K562 (cell line): ENCODE data around the gene BRSK1. TPM values are rescaled to one million over a fixed set of nuclear protein-coding genes. Genes with fewer than 3 reads are reported as not detected.

ENCODE experiments used
- ATAC-seq: fragments of 200-7000 bp; cut with Tn5 transposase; 3 replicates; pipeline ENCODE4 v1.9.1; 2020; ENCODE audit warnings: moderate library complexity
- BruUV-seq: library from RNA; stranded (reverse); fragments of 400-500 nt; replicated peaks from 2 replicates; lab custom pipeline; 2021; lab: Mats Ljungman, UMichigan
- CTCF ChIA-PET: fragments of 300-600 bp; formaldehyde crosslinking; extraction: SDS; loops from one replicate; lab custom pipeline; 2021; ENCODE audit warnings: low intra/inter-chr PET ratio; lab: Yijun Ruan, JAX
- POLR2A ChIA-PET: fragments of 300-600, 350-650 bp; sonication (Branson Sonifier 250); formaldehyde crosslinking; extraction: SDS; loops from one replicate; lab custom pipeline; 2021; ENCODE audit warnings: antibody characterized with exemption, inconsistent platforms; lab: Yijun Ruan, JAX
- DNase-seq, 4 experiments: peaks; one replicate each; pipeline versions ENCODE4 v3.0.0 to v3.0.0-alpha.2; 2011 to 2018; ENCODE audit warnings: low spot score in 3 of 4, mixed read lengths in 3 of 4; ENCODE audit errors: extremely low read depth in 1 of 4
- FAIRE-seq: peaks from 2 replicates; lab custom pipeline; 2011; peaks lifted over from hg19 to GRCh38; lab: Jason Lieb, UNC
- H2AFZ ChIP-seq: 2 replicates; pipeline ENCODE4 v1.6.0; 2011; ENCODE audit warnings: low read depth, low read length, control low read depth, inconsistent platforms
- H3K27ac ChIP-seq: fragments of 200-600 bp; 3 replicates; pipeline ENCODE4 v1.8.0; 2011; ENCODE audit warnings: low read depth, mild to moderate bottlenecking, control low read depth, inconsistent platforms, low read length, moderate library complexity, mixed read lengths; ENCODE audit errors: extremely low read depth
- H3K27me3 ChIP-seq, 2 experiments: fragments of 300-600 bp in 1 of 2; 2 replicates in 1 of 2; 3 replicates in 1 of 2; pipeline versions ENCODE4 v1.6.0 to v1.8.0; 2011; ENCODE audit warnings: inconsistent platforms in 2 of 2, low read length in 2 of 2, mild to moderate bottlenecking in 1 of 2, mixed read lengths in 1 of 2, moderate library complexity in 1 of 2; ENCODE audit not compliant: control insufficient read depth in 2 of 2, insufficient read depth in 2 of 2
- H3K36me3 ChIP-seq: fragments of 300-600 bp; 3 replicates; pipeline ENCODE4 v1.8.0; 2011; ENCODE audit warnings: mild to moderate bottlenecking, low read length, inconsistent platforms; ENCODE audit not compliant: control insufficient read depth, insufficient read depth
- H3K4me1 ChIP-seq, 2 experiments: fragments of 200-600 bp in 1 of 2; replicated peaks in 1 of 2; 2 replicates in 1 of 2; 3 replicates in 1 of 2; pipeline versions ENCODE4 v1.5.1 to v1.8.0; 2011; ENCODE audit warnings: inconsistent platforms in 2 of 2, low read length in 2 of 2, mild to moderate bottlenecking in 1 of 2, mixed read lengths in 1 of 2, moderate library complexity in 1 of 2; ENCODE audit not compliant: control insufficient read depth in 2 of 2, insufficient read depth in 2 of 2
- H3K4me2 ChIP-seq: 2 replicates; pipeline ENCODE4 v1.6.1; 2011; ENCODE audit warnings: low read length, control low read depth, inconsistent platforms, mixed read lengths; ENCODE audit not compliant: insufficient read depth
- H3K4me3 ChIP-seq: fragments of 200-600 bp; sonication (generic), shearing (Covaris generic); 2 replicates; pipeline ENCODE4 v1.5.1; 2016; ENCODE audit warnings: control low read depth, inconsistent platforms
- H3K79me2 ChIP-seq: fragments of 200-600 bp; 3 replicates; pipeline ENCODE4 v1.8.0; 2011; ENCODE audit warnings: low read length, inconsistent platforms; ENCODE audit not compliant: control insufficient read depth, insufficient read depth
- H3K9ac ChIP-seq, 2 experiments: 2 replicates each; pipeline versions ENCODE4 v1.6.0 to v1.6.1; 2011; ENCODE audit warnings: low read depth in 2 of 2, low read length in 2 of 2, control low read depth in 1 of 2, inconsistent platforms in 1 of 2, mild to moderate bottlenecking in 1 of 2, mixed read lengths in 1 of 2; ENCODE audit not compliant: insufficient read depth in 1 of 2
- H3K9me1 ChIP-seq: one replicate; pipeline ENCODE4 v1.6.0; 2011; ENCODE audit warnings: inconsistent platforms, mild to moderate bottlenecking, low read length, moderate library complexity; ENCODE audit not compliant: control insufficient read depth, insufficient read depth
- H3K9me3 ChIP-seq: replicated peaks from 2 replicates; pipeline ENCODE4 v1.5.1; 2011; ENCODE audit warnings: low read depth, low read length, inconsistent platforms; ENCODE audit not compliant: control insufficient read depth, insufficient read depth
- H4K20me1 ChIP-seq: replicated peaks from 2 replicates; pipeline ENCODE4 v1.6.1; 2011; ENCODE audit warnings: low read length, inconsistent platforms, mixed read lengths; ENCODE audit not compliant: control insufficient read depth, insufficient read depth
- GATA2 ChIP-seq: sonication (generic); formaldehyde crosslinking; IDR thresholded peaks from 2 replicates; pipeline ENCODE4 v1.4.0; 2020; ENCODE audit warnings: mild to moderate bottlenecking, missing genetic modification reagents
- RBFOX2 ChIP-seq: fragments of 200-400 bp; formaldehyde crosslinking; IDR thresholded peaks from 2 replicates; pipeline ENCODE4 v1.6.1; 2017; ENCODE audit warnings: low read depth, mild to moderate bottlenecking, low read length, moderate library complexity
- WGBS: fragments of 100-300 bp; shearing (Covaris generic); methylation state at CpG from one replicate; pipeline ENCODE4 v1.1.6; 2016; ENCODE audit warnings: low coverage, mixed read lengths; ENCODE audit not compliant: insufficient coverage; ENCODE audit errors: missing lambda C conversion rate; 5-methylcytosine and 5-hydroxymethylcytosine counted together
- in situ Hi-C: fragments of 300-500 bp; cut with MboI; formaldehyde crosslinking; loops from 4 replicates; pipeline ENCODE4 v1.15.0; 2018; ENCODE audit warnings: inconsistent platforms, mixed read lengths
- intact Hi-C: fragments of 100-400 bp; cut with micrococcal nuclease; formaldehyde crosslinking; loops from 2 replicates; pipeline ENCODE4 v1.14.2; 2022
- polyA plus RNA-seq, 8 experiments: library from polyadenylated mRNA; depleted of rRNA in 4 of 8; stranded (reverse) in 5 of 8; unstranded in 3 of 8; fragments of >200 nt; fragmentation: Nextera tagmentation in 2 of 8; fragmentation: Illumina TruSeq in 1 of 8; extraction: Ambion mirVana in 2 of 8; extraction: Trizol in 1 of 8; gene quantifications; 2 replicates each; pipeline versions ENCODE4 v1.2.1 to v1.2.3, GENCODE V29; 2011 to 2014; ENCODE audit warnings: inconsistent platforms in 1 of 8, missing spikeins in 1 of 8
- total RNA-seq, 7 experiments: library from RNA; depleted of rRNA in 6 of 7; stranded (reverse); fragments of >200 nt in 6 of 7; fragmentation: Illumina TruSeq in 2 of 7; extraction: Trizol in 2 of 7; gene quantifications; 2 replicates each; pipeline versions ENCODE4 v1.2.1 to v1.2.3, GENCODE V29; 2011 to 2021; ENCODE audit warnings: low replicate concordance in 1 of 7

Gene BRSK1
- total and polyA plus RNA-seq, 9 of the 15 experiments (the other 6 are each of a cell fraction or from before 2014, with no cell fraction given): 1.7 to 9.3 (median 3.8) TPM; not detected in 2

DNA sequence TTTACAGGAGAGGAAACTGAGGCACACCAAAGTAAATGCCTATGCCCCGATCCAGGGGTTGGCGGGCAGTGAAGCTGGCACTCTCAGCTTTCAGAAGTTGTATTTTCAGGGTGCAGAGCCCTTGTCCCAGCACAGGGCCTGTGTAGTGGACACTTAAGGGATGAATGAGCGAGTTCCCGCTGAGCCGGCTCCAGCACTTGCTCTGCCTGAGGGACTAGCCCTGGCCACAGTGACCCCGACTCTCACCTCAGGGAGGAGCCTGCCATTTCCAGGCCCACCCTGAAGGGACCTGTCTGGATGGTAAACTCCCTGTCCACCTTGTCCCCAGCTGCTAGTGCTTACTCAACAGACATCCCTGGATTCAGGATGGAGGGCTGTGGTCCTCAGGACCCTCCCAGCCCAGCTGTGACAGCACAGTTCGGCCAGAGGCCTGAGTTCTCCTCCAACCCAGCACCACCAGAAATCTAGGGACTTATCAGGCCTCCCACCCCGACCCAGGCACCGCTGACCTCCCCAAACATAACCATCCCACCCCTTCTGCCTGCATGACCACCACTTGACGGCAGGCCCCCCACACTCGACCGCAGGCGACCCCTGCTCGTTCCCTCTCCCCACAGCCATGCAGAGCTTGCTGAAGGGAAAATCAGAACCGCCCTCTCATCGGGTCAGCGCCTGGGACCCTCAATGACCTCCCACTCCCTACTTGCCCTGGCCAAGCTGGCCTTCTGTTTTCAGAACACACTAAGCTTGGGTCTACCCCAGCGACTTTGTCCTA, 33.3 kb upstream of the BRSK1 start:
- WGBS: 92% methylated on average over 13 of the region's 18 CpGs
- H3K79me2 ChIP-seq: peaks cover 84% of the 10 kb centered on the region
- H3K27ac ChIP-seq: no peak overlapping the region
- no TSS peak for BruUV-seq
- no peaks in the 10 kb centered on the region; a peak in 1 of 5 replicates for H3K27me3 ChIP-seq
- no peak overlapping the region for H3K4me3 ChIP-seq
- intact Hi-C loops: no loop called here
- no peak overlapping the region for H2AFZ ChIP-seq
- TF ChIP-seq RBFOX2 (peak; percentile 31; the same call in 1 of the 2 replicates), GATA2 (CRISPR knock-in tag) (no peak)
- TF ChIP-seq, all 486 proteins: peak for 1
- H4K20me1 ChIP-seq: peaks cover 70% of the 10 kb centered on the region
- in situ Hi-C loops: no loop called here
- H3K9ac ChIP-seq: 0 out of 4 replicates have a peak overlapping the region, but pooled peaks of 1 of the 2 experiments have one; percentile 13
- H3K9me1 ChIP-seq: peaks cover 8% of the 10 kb centered on the region
- H3K4me2 ChIP-seq: no peak overlapping the region
- ATAC-seq (no peak), FAIRE-seq (no peak), DNase-seq (no peak)
- ChIA-PET CTCF (no interaction called here), POLR2A (interaction anchor here (0.6 to 2.0 kb wide), 4 partner anchors 9 to 34 kb away, joined by 3 to 4 read pairs (median 4); partner anchors contain the start of genes PPP6R1 and TMEM86B)
- no peaks in the 10 kb centered on the region for H3K9me3 ChIP-seq
- H3K4me1 ChIP-seq: peaks cover 10 to 44% of the 10 kb centered on the region in 2 experiments; a peak in 4 of 5 replicates
- peaks cover 92% of the 10 kb centered on the region for H3K36me3 ChIP-seq
